Lower leg skin (tissue), 4 donors: ENCODE measurements around the gene TDRD15. TPM values are rescaled to one million over a fixed set of nuclear protein-coding genes. Genes with fewer than 3 reads are reported as not detected.

Experiments
- DNase-seq, 2 donors: peaks; one replicate each; pipeline ENCODE4 v3.0.0-alpha.2; 2019; ENCODE audit warnings: low spot score in 2 of 2
- H3K4me3 ChIP-seq: fragments of 200-600 bp; sonication (generic); 2 replicates; pipeline ENCODE4 v1.5.1; 2017; ENCODE audit warnings: mild to moderate bottlenecking, low read depth; ENCODE audit not compliant: poor library complexity, severe bottlenecking
- CTCF ChIP-seq, 3 donors: fragments of 450-650 bp; IDR thresholded peaks; one replicate each; pipeline ENCODE4 v1.5.1; 2016; ENCODE audit warnings: antibody characterized with exemption in 3 of 3, mild to moderate bottlenecking in 3 of 3, moderate library complexity in 2 of 3
- POLR2A ChIP-seq, 2 donors: fragments of 450-650 bp; IDR thresholded peaks; one replicate each; pipeline ENCODE4 v1.6.1; 2016 to 2017; ENCODE audit warnings: antibody characterized with exemption in 2 of 2, mild to moderate bottlenecking in 1 of 2, moderate library complexity in 1 of 2
- WGBS, 2 donors: methylation state at CpG; one replicate each; pipeline ENCODE4 v1.1.5; 2018; 5-methylcytosine and 5-hydroxymethylcytosine counted together
- intact Hi-C: fragments of 100-400 bp; cut with DNase I; formaldehyde crosslinking; loops from one replicate; pipeline ENCODE4 v1.15.0; 2023; ENCODE audit warnings: low total_unique reads
- total RNA-seq, 4 donors: library from RNA; depleted of rRNA; stranded (reverse); fragments of >200 nt; gene quantifications; one replicate each; pipeline ENCODE4 v1.1.0, GENCODE V29; 2016

The TDRD15 gene
- total RNA-seq, 4 donors from 2014 or later = not detected

GRCh38 chr2:21165350-21165749, 41.6 kb downstream of the TDRD15 start:
- DNase-seq = no peak
- no peak overlapping the region for H3K4me3 ChIP-seq
- WGBS, 2 donors = 2 to 3% methylated on average over 1 of the region's 1 CpG
- TF ChIP-seq CTCF (IDR thresholded peaks at IDR 0.05) = no peak
- no peak for TF ChIP-seq POLR2A (IDR thresholded peaks at IDR 0.05)
- intact Hi-C loops = no loop called here

- intact Hi-C loops = no loop called here
Measured at GRCh38 chr2:21175895-21176646, 52.3 kb downstream of the TDRD15 start.

GRCh38 chr2:21181957-21182356, 58.2 kb downstream of the TDRD15 start:
- 79 to 83% methylated on average over 5 of the region's 5 CpGs for WGBS, 2 donors
- no peak for DNase-seq
- intact Hi-C loops = no loop called here
- no peak for TF ChIP-seq CTCF (IDR thresholded peaks at IDR 0.05)
- H3K4me3 ChIP-seq = no peak overlapping the region

More at GRCh38 chr2:21175895-21176646, 52.3 kb downstream of the TDRD15 start:
- WGBS, 2 donors = 27% methylated on average over 5 of the region's 5 CpGs
- DNase-seq = no peak
- TF ChIP-seq POLR2A (IDR thresholded peaks at IDR 0.05) (no peak), CTCF (IDR thresholded peaks at IDR 0.05) (no peak)
- no peak overlapping the region for H3K4me3 ChIP-seq

- intact Hi-C loops = no loop called here
- no peak overlapping the region for H3K4me3 ChIP-seq
- DNase-seq = no peak
- WGBS, 2 donors = 63 to 79% methylated on average over 4 of the region's 4 CpGs
- no peak for TF ChIP-seq CTCF (IDR thresholded peaks at IDR 0.05)
- TF ChIP-seq POLR2A (IDR thresholded peaks at IDR 0.05) = no peak
Measured at GRCh38 chr2:21183306-21183705, 59.5 kb downstream of the TDRD15 start.

- intact Hi-C loops = no loop called here
- WGBS, 2 donors = 85% methylated on average over 2 of the region's 2 CpGs
- no peak for DNase-seq
- TF ChIP-seq POLR2A (IDR thresholded peaks at IDR 0.05) (no peak), CTCF (IDR thresholded peaks at IDR 0.05) (no peak)
- no peak overlapping the region for H3K4me3 ChIP-seq
Measured at GRCh38 chr2:21183726-21184125, 60.0 kb downstream of the TDRD15 start.

GRCh38 chr2:21191535-21191934, 67.8 kb downstream of the TDRD15 start:
- intact Hi-C loops = no loop called here
- TF ChIP-seq CTCF (IDR thresholded peaks at IDR 0.05) = no peak
- no peak for DNase-seq
- H3K4me3 ChIP-seq = no peak overlapping the region
- 100% methylated on average over 2 of the region's 2 CpGs for WGBS, 2 donors
